Endodermal cell (in vitro differentiated cells): ENCODE data around the gene TM4SF18. TPM values are rescaled to one million over a fixed set of nuclear protein-coding genes. Genes with fewer than 3 reads are reported as not detected.

Source experiments
- DNase-seq: peaks from one replicate; pipeline ENCODE4 v3.0.0-alpha.2; 2017
- H3K27ac ChIP-seq: 2 replicates; pipeline ENCODE4 v1.5.1; 2013; ENCODE audit warnings: mild to moderate bottlenecking, low read depth, low read length, moderate library complexity
- H3K27me3 ChIP-seq: 2 replicates; pipeline ENCODE4 v1.6.1; 2013; ENCODE audit warnings: mild to moderate bottlenecking, low read length, moderate library complexity; ENCODE audit not compliant: insufficient read depth, control insufficient read depth, poor library complexity, severe bottlenecking
- H3K36me3 ChIP-seq: 2 replicates; pipeline ENCODE4 v1.7.0; 2013; ENCODE audit warnings: mild to moderate bottlenecking, low read length, moderate library complexity; ENCODE audit not compliant: control insufficient read depth, insufficient read depth
- H3K4me1 ChIP-seq: one replicate; pipeline ENCODE4 v1.7.0; 2013; ENCODE audit warnings: low read length; ENCODE audit not compliant: control insufficient read depth, insufficient read depth
- H3K4me3 ChIP-seq: 2 replicates; pipeline ENCODE4 v1.5.1; 2013; ENCODE audit warnings: mild to moderate bottlenecking, low read length, moderate library complexity
- H3K9ac ChIP-seq: 2 replicates; pipeline ENCODE4 v1.6.1; 2013; ENCODE audit warnings: mild to moderate bottlenecking, low read length, moderate library complexity; ENCODE audit not compliant: poor library complexity, severe bottlenecking; ENCODE audit errors: extremely low read depth
- H3K9me3 ChIP-seq: 2 replicates; pipeline ENCODE4 v1.6.1; 2013; ENCODE audit warnings: mild to moderate bottlenecking, low read length, moderate library complexity; ENCODE audit not compliant: control insufficient read depth
- H3K27ac Mint-ChIP-seq: 2 replicates; pipeline ENCODE4 v1.8.0; 2020; ENCODE audit warnings: mixed read lengths
- H3K27me3 Mint-ChIP-seq: 2 replicates; pipeline ENCODE4 v1.8.0; 2021; ENCODE audit warnings: mild to moderate bottlenecking, mixed read lengths; ENCODE audit not compliant: insufficient read depth
- H3K36me3 Mint-ChIP-seq: 2 replicates; pipeline ENCODE4 v1.8.0; 2020; ENCODE audit warnings: low read depth, mixed read lengths
- H3K4me1 Mint-ChIP-seq: 2 replicates; pipeline ENCODE4 v1.8.0; 2020; ENCODE audit warnings: mixed read lengths
- H3K4me3 Mint-ChIP-seq: 2 replicates; pipeline ENCODE4 v1.8.0; 2020; ENCODE audit warnings: mild to moderate bottlenecking, moderate library complexity, mixed read lengths
- H3K9me3 Mint-ChIP-seq: 2 replicates; pipeline ENCODE4 v1.8.0; 2020; ENCODE audit warnings: mild to moderate bottlenecking, mixed read lengths
- CTCF ChIP-seq: fragments of 200-600 bp; sonication (generic); conservative IDR thresholded peaks from 2 replicates; pipeline ENCODE4 v1.5.0; 2021; ENCODE audit warnings: antibody characterized with exemption, mild to moderate bottlenecking
- WGBS, 2 experiments: methylation state at CpG; one replicate each; pipeline versions ENCODE4 v1.1.5 to v1.1.7; 2013; ENCODE audit warnings: missing lambda C conversion rate in 2 of 2, mixed read lengths in 1 of 2; ENCODE audit not compliant: insufficient coverage in 1 of 2, insufficient read length in 1 of 2; 5-methylcytosine and 5-hydroxymethylcytosine counted together
- total RNA-seq, 2 donors: library from RNA; stranded (reverse); fragmentation: NEBNext Ultra II Directional in 1 of 2; extraction: Animal tissue kit (Norgen Biotek cat#: 25700) in 1 of 2; gene quantifications; 2 replicates in 1 of 2; 3 replicates in 1 of 2; pipeline ENCODE4 v1.2.1, GENCODE V29; 2021

Gene TM4SF18
- total RNA-seq, 2 donors from 2014 or later, result 0.58 to 0.62 TPM

DNA sequence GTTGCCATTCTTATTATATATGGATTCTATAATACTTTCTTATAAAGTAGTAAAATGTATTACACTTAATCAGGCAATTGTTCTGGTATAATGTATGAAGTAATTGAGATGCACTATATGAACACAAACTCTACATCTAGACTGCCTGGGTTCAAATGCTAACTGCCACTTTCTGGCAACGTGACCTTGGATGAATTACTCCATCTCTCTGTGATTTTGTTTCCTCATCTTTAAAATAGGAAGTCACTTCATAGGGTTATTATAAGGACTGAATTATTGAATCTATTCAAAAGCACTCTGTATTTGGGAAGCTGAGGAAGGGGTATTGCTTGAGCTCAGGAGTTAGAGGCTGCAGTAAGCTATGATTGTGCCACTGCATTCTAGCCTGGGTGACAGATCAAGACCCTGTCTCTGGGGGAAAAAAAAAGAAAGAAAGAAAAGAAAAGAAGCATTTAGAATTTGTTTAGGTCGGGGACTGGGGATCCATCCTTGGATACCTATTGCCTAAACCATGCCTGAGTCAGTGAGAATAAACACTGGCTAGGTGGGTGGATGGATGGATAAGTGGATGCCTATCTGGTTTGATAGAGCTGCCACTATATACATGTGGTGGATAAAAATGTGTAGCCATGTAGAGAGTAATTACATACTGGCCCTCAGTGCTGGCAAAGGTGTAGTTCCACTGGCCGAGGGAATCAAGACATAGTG lies 41.5 kb upstream of the TM4SF18 start:
- Mint-ChIP-seq H3K27ac (no peak overlapping the region), H3K27me3 (peaks cover 24% of the 10 kb centered on the region), H3K9me3 (peaks cover 14% of the 10 kb centered on the region), H3K4me3 (no peak overlapping the region), H3K36me3 (no peaks in the 10 kb centered on the region), H3K4me1 (peaks cover 13% of the 10 kb centered on the region)
- Histone ChIP-seq H3K27me3 (peaks cover 24% of the 10 kb centered on the region), H3K36me3 (no peaks in the 10 kb centered on the region), H3K4me3 (no peak overlapping the region), H3K27ac (no peak overlapping the region), H3K9me3 (peaks cover 9% of the 10 kb centered on the region), H3K4me1 (peaks cover 13% of the 10 kb centered on the region), H3K9ac (no peak overlapping the region)
- DNase-seq, result no peak
- WGBS, 2 experiments, result 84 to 89% methylated on average over 3 of the region's 3 CpGs
- TF ChIP-seq CTCF, result no peak

DNA sequence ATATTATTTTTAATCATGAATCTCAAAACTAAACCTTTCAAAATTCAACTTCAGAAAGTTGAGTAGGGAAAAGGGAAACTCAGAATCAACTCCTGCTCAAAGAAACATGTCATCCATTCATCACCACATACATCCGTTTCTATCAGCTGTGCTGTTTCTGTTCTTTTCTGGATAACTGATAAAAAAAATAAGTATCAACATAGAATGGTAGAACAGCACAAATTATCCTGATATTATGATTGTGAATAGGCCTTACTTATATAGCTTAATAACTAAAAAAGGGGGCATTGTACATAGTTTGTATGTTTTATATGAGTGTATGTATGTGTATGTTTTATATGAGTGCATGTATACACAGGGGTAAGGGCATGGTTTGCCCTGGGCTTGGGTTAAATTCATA lies 41.0 kb upstream of the TM4SF18 start:
- no peak for TF ChIP-seq CTCF
- H3K9me3 ChIP-seq, result peaks cover 8% of the 10 kb centered on the region
- no peak overlapping the region for H3K4me3 ChIP-seq
- Mint-ChIP-seq H3K4me3 (no peak overlapping the region), H3K9me3 (peaks cover 9% of the 10 kb centered on the region), H3K36me3 (no peaks in the 10 kb centered on the region), H3K4me1 (peaks cover 18% of the 10 kb centered on the region), H3K27ac (no peak overlapping the region), H3K27me3 (peaks cover 21% of the 10 kb centered on the region)
- H3K4me1 ChIP-seq, result peaks cover 13% of the 10 kb centered on the region
- WGBS, 2 experiments, result no CpG with 5 or more reads among the region's 1 CpG
- no peak overlapping the region for H3K9ac ChIP-seq
- no peak for DNase-seq
- H3K27me3 ChIP-seq, result peaks cover 24% of the 10 kb centered on the region
- no peaks in the 10 kb centered on the region for H3K36me3 ChIP-seq
- H3K27ac ChIP-seq, result no peak overlapping the region

GRCh38 chr3:149373235-149374125 lies 40.0 kb upstream of the TM4SF18 start:
- Mint-ChIP-seq H3K27me3 (peaks cover 15% of the 10 kb centered on the region), H3K4me1 (peaks cover 26% of the 10 kb centered on the region), H3K36me3 (no peaks in the 10 kb centered on the region), H3K27ac (no peak overlapping the region), H3K4me3 (no peak overlapping the region), H3K9me3 (no peaks in the 10 kb centered on the region)
- H3K4me1 ChIP-seq, result peaks cover 17% of the 10 kb centered on the region
- no peaks in the 10 kb centered on the region for H3K9me3 ChIP-seq
- H3K27ac ChIP-seq, result no peak overlapping the region
- WGBS, 2 experiments, result 80 to 89% methylated on average over 1 to 2 of the region's 2 CpGs
- no peak overlapping the region for H3K4me3 ChIP-seq
- no peak overlapping the region for H3K9ac ChIP-seq
- no peaks in the 10 kb centered on the region for H3K36me3 ChIP-seq
- DNase-seq, result no peak
- no peak for TF ChIP-seq CTCF
- peaks cover 21% of the 10 kb centered on the region for H3K27me3 ChIP-seq
